GM04503 (cell line): ENCODE measurements around the gene GASK1A.
"Not testable (repeated sequence)": the region's sequence is repeated elsewhere in the genome, so short reads cannot be mapped to it uniquely, and the experiment has no call there.

ENCODE experiments used
- DNase-seq: peaks from one replicate; pipeline ENCODE4 v3.0.0-alpha.2; 2012; ENCODE audit warnings: low read depth

GASK1A gene

GRCh38 chr3:42979044-42979972 lies at the start of gene GASK1A:
GASK1A (plus strand) TSS chr3:42979311; CDS start chr3:42979643, 332 bp downstream.
- DNase-seq: no peak

DNA sequence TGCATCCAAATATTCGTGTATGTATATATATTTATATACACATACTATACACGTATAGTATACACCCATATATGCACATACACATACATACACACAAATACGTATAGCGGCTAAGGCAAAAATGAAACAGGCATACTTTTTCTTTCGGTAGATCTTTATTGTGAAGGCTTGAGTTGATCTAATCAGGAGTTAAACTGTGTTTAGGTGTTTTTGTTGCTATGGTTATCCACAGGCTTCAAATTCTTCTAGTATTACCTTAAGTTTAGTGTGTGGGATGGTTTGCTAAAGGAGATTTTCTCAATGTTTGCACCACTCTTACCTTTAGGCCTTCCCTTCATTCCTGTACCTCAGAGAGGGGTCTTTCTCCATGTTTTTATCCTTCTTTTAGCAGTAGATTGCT lies 45.0 kb upstream of the GASK1A start:
- DNase-seq: no peak

DNA sequence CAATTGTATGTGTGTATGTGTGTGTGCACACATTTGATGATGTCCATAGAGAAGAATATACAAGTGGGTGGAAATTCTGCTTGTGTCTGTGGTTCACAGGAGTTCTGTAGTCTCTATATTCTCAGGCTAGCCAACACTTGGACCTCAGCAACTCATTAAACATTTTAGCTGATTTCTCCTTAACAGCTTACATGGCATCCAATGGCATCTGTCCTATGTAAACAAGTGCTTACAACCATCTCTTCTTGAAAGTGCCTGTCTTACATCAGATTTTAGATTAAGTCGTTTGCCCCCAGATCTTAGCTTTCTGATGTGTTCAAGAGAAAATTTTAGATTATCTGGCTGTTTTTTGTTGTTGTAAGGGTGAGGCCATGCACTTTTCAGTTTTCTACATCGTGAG lies 44.2 kb upstream of the GASK1A start:
- DNase-seq: no peak

GRCh38 chr3:42935472-42935871 lies 43.6 kb upstream of the GASK1A start:
- no peak for DNase-seq

DNA sequence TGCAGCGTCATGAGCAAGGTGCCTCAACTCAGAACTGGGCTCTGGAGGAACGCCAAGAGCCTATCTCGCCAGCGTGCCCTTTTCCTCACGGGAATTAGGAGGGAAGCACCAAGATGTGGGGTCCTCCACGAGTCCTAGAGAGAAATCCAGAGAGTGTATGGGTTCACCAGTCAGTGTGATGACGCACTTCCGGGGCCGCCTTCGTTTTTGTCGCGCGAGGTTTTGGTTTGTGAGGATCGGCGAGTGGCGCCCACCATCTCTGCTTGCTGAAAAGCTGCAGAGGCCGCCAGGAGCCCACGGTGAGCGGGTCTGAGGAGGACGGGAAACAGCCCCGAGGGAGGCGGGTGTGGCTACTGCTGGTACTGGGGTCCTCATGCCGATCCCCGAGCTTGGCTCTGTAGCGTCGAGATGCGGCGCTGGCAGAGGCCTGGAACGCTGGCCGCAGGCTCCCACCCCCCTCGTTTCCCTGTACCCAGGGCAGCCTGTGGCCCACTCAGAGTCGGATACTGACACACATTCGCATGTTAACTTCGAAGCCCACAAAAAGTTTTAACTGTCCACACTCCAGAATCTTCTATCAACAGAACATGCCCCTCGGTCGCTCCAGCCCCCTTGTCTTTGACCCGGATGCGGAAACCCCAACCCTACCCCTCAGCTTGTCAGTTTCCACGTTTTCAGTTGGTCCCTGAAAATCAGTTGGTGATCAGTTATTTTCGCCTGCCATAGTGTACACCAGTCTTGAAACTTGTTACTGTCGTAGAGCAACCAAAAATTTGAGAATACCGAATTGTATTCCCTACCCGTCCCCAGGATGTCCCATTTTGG lies 42.7 kb upstream of the GASK1A start:
- DNase-seq: peak; percentile 12

GRCh38 chr3:42937334-42937733 lies 41.8 kb upstream of the GASK1A start:
- DNase-seq: no peak

DNA sequence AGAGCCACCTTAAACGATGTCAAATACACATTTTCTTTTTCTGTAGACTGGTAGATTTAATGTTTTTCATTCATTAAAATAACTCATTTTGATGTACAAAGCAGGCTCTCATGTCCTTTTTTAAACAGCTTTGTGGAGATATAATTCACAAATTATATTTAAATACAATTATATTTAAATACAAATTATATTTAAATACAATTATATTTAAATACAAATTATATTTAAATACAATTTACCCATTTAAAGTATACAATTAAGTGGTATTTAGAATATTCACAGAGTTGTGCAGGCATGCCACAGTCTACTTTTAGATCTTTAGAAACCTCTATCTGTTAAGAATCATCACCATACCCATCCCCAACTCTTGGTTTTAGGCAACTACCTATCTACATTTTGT lies 36.4 kb upstream of the GASK1A start:
- no peak for DNase-seq

DNA sequence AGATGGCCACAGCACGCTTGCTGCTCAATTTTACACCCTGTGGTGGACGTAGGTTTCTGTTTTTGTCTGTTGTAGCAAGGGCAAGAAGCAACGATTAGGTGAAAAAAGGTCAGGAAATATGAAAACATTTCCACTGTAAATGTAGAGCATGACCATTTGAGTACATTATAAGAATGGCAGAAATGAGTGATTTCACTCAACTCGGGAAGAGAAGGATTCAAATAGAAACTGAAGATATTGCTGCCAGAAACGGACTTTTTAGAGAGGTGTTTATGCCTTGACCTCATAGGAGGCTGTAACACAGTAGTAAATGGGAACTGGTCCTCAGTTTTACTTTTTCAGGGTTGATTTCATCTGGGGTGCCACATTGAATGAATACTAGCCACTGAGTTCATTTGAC lies 33.1 kb upstream of the GASK1A start:
- DNase-seq: no peak

- DNase-seq: no peak
These were observed 21.5 kb upstream of the GASK1A start for GRCh38 chr3:42957573-42957972.

DNA sequence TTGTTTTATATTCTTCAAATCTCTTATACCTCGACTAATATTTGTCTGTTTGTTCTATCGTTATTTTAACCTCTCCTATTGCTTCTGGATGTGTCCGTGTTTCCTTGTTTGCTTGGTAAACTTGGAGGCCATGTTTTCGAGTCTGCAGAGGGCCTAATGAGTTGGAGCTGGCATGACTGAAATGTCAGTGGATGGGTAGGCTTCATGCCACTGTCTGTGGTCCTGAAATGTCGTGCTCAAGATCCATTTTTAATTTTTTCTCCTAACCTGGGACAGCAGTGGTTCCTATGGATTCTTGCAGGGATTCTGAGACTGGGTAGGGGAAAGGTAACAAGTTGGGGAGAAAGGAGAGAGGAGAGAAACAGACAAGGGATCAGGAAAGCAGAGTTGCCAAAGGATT lies 18.8 kb upstream of the GASK1A start:
- no peak for DNase-seq

DNA sequence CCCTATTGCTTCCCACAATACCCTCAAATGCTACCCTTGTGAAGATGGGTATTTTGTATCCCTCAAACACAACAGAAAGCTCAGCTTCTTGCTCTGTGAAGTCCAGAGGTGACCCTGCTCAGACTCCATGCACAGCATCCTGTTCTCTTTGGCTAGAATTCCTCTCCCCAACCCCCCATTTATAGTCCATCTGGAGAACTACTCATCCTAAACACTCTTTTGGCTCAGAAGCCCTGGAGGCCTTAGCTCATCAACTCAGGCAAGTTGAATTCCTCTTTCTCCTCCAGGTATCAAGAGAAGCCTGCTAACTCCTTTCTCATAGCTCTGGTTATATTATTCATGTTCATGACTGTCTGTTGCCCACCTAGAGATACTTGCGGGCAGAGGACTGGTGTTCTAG lies 18.3 kb upstream of the GASK1A start:
- no peak for DNase-seq

DNA sequence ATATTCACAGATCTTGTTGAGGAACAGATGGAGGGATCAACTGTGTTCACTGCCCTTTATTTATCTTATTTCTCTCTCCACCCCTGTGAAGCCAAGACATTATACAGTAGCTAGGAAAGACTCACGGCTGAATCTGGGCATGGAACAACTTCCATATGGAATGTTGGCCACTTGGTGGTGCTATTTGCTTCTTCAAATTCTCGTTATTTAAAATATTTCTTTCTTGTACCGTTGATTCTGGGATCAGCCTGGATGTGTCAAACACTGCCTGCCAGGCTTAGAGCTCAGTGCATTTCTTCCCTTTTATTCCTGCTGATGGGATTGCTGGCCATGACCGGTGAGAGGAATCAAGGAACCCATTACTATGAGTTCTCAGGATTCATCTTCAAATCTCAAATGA lies 17.5 kb upstream of the GASK1A start:
- DNase-seq: peak; percentile 13

DNA sequence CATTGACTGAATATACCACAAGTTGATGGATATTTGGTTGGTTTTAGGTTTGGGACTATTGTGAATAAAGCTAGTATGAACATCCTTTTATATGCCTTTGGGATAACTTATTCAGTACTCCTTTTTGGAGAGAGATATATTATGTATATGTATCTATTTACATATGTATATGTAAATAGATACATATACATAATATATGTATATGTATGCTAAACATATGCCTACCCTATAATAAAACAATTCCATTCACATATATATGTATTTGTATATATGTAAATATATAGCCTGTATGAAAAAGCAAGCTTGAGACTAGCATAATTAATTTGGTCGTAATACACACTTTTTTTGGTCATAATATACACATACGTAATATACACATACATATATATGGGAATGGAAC lies 15.8 kb upstream of the GASK1A start:
- DNase-seq: no peak

DNA sequence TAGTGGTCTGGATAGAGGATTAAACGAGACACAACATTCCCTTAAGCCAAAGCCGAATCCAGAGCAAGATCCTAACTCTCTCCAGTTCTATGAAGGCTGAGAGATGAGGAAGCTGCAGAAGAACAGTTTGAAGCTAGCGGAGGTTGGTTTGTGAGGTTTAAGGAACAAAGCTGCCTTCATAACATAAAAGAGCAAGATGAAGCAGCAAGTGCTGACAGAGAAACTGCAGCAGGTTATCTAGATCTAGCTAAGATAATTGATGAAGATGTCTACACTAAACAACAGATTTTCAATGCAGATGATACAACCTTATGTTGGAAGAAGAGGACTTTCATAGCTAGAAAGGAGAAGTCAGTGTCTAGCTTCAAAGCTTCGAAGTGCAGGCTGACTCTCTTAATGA lies 14.8 kb upstream of the GASK1A start:
- DNase-seq: no peak

DNA sequence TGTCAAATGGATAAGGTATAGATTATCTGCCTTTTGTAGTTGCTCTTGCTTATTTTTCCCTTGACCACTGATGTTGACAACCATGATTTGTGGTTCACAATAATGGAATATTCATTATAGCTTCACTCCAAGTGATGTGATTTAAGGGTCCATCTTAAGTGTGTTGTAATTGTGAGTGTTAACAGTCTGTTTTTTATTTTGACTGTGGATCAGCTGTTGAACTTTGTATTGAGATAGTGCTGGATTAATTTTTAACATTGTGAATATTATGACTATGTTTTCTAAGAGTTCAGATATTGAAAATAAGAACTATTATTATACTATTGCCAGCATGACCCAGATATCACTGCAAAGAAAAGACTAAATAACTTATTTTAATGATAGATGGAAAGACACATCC lies 8.6 kb upstream of the GASK1A start:
- no peak for DNase-seq

DNA sequence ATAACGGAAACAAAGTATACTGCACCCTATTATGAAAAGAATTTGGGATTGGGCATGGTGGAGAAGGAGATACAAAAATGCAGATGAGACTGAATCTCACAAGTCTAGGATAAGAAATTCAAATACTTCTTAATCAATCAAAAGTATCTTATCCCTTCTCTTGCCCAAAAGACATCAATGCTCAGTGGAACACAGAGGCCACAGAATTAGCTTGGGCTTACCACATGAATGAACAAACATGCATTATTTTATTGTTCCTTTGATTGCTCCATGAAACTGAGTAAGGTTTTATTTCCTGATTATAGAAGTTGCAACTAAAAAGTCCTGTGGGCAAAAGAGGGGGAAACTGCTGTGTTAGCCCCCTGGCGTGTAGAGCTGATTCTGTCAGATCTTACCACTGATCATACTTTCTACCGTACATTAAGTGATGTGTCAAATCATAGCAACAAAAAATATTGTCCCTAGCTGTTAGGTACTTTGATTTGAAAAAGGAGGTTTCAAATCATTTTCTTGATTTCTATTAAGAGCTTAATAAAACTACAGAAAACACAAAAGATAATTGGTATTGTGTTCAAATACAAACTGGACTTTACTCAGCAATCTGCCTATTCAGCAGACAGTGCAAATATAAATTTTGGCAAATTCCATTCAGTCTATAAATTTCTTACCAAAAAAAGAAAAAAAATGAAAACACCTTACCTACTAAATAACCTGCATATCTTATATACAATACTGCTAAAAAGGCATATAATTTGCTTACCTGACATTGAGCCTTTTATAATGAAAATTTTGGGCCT lies 7.9 kb upstream of the GASK1A start:
- DNase-seq: no peak

DNA sequence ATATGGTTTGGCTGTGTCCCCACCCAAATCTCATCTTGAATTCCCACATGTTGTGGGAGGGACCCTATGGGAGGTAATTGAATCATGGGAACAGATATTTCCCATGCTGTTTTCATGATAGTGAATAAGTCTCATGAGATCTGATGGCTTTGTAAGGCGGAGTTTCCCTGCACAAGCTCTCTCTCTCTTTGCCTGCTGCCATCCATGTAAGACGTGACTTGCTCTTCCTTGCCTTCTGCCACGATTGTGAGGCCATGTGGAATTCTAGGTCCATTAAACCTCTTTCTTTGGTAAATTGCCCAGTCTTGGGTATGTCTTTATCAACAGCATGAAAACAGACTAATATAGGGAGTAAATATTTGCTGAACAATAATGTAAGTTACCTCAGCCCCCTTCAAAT lies 4.2 kb upstream of the GASK1A start:
- DNase-seq: not testable (repeated sequence)

DNA sequence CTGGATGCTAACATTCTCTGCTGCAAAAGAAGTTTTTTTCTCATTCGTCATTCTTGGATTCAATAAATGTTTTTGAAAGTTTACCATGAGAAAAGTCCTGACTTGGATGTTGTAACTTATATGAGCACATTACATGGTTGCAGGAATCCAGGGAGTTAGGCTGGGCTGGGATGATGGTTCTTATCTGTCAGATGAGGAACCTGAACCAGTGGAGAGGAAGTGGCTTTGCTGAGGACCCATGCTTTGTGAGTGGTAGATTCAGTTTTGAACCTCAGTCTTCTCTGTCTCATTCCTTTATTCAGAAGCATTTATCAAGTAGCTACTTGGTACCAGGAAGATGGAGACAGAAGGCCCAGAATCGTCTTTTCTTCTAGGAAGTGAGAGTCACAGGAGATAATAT lies 3.7 kb upstream of the GASK1A start:
- no peak for DNase-seq

DNA sequence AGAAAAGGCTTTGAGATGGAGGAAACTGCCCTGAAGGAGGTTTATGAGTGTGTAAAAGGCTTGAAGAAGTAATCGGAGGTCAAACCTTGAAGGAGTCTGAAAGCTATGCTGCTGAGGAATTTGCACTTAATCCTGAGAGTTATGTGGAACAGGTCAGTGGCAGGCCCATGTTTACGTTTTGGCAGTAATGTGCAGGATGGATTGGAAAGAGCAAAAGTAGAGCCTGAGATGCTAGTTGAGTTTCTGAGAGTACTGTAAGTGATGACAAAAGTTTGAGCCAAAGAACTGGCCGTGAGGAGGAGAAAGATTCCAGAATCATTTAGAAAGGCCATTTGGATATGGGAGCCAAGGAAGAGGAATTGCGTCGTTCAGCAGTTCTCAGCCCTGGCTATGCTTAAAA lies 3.2 kb upstream of the GASK1A start:
- no peak for DNase-seq

DNA sequence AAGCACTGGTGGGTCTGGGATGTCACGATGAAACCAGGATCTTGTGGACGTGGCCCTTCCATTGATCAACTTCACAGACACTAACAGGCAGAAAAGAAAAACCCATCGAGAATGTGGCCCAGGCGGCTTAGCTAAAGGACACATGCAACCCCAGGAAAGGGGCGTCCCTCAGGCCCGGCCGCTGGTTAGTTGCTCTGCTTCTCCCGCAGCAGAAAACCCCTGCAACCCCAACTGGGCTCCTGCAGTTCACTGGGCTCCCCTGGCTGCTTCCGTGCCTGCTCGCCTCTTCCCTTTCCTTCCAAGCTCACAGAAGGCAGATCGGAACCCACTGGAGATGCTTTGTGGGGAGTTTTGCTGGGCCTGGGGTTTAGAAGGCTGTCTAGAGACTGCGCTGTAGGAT lies 1.1 kb downstream of the GASK1A start:
- no peak for DNase-seq

DNA sequence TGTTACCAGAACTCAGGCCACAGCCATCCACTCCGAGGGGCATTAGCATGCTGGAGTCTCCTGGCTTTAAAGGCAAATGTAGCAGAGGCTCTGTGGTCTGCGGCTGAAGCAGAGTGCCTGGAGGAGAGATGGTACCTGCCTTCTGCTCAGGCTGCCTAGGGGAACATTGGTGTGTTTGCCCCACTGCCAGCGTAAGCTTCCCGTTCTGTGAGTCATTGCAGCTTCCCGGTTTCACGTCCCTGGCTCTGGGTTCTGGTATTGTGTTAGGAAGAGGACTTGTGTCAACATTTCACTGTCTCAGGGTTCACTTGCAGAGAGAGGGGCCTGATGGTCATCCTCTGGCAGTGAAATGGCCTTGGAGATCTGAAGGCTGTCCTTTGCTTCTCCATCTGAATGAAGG lies 1.8 kb downstream of the GASK1A start:
- no peak for DNase-seq

DNA sequence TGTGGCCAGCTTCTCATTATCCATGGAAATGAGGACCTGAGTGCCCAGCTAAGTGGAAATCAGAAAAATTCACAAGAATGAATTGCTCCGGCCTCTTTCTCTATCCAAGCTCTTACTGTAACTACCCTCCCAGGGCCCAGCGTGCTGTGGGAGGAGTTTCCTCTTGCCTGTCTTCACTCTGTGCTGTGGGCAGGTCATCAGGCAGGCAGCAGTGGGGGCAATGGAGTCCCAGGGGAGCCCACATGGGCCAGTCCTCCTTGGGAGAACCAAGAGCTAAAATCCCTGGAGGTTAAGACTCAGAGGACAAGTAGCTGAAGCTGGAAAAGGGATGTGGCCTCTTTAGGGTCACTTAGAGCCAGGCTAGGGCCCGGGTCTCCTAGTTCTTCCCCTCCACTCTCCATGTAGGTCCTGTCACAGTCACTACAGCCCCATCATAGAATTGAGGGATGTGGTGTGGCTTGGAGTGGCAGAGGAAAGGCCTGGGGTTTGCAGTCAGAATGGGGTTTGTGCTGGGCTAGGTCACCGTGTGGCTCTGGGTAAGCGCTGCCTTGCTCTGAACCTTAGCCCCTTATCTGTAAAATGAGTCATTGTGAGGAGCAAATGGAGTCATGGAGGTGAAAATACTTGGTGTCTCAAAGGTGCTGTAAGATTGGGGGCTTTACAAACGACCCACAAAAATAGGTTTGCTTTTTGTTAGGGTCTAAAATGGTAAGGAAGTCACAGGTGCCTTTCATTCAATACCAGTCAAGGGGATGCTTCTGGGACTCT lies 3.7 kb downstream of the GASK1A start:
- DNase-seq: no peak
